GM18951 (cell line): ENCODE data around the gene CEACAM20.

Source experiments
- POLR2A ChIP-seq: IDR thresholded peaks from 4 replicates; pipeline ENCODE4 v1.6.1; 2011; ENCODE audit warnings: mild to moderate bottlenecking; ENCODE audit not compliant: insufficient read length, insufficient read depth; ENCODE audit errors: extremely low read depth
- in situ Hi-C: fragments of 300-500 bp; cut with MboI; formaldehyde crosslinking; loops from one replicate; pipeline ENCODE4 v1.12.0; 2022; ENCODE audit warnings: low sequenced_read_pairs, mixed read lengths, inconsistent platforms; ENCODE audit not compliant: unreplicated experiment

The CEACAM20 gene

GRCh38 chr19:44532819-44533218, 3.3 kb upstream of the CEACAM20 start:
- TF ChIP-seq POLR2A, result no peak
- in situ Hi-C loops, result no loop called here

GRCh38 chr19:44530777-44531176, 1.3 kb upstream of the CEACAM20 start:
- in situ Hi-C loops, result no loop called here
- no peak for TF ChIP-seq POLR2A

- TF ChIP-seq POLR2A, result no peak
- in situ Hi-C loops, result no loop called here
Observed at GRCh38 chr19:44527554-44527953, 1.9 kb downstream of the CEACAM20 start.

GRCh38 chr19:44525721-44526430, 3.6 kb downstream of the CEACAM20 start:
- no peak for TF ChIP-seq POLR2A
- in situ Hi-C loops, result no loop called here

- in situ Hi-C loops, result no loop called here
- TF ChIP-seq POLR2A, result no peak
Observed at GRCh38 chr19:44521370-44521769, 8.1 kb downstream of the CEACAM20 start.

- TF ChIP-seq POLR2A, result no peak
- in situ Hi-C loops, result no loop called here
Observed at GRCh38 chr19:44517146-44517545, 12.3 kb downstream of the CEACAM20 start.

GRCh38 chr19:44515907-44516306, 13.6 kb downstream of the CEACAM20 start:
- TF ChIP-seq POLR2A, result no peak
- in situ Hi-C loops, result no loop called here

- in situ Hi-C loops, result no loop called here
- TF ChIP-seq POLR2A, result no peak
Observed at GRCh38 chr19:44515031-44515430, 14.4 kb downstream of the CEACAM20 start.

GRCh38 chr19:44512326-44513298, 16.9 kb downstream of the CEACAM20 start:
- TF ChIP-seq POLR2A, result no peak
- in situ Hi-C loops, result no loop called here

- no peak for TF ChIP-seq POLR2A
- in situ Hi-C loops, result no loop called here
Observed at GRCh38 chr19:44509478-44509877, 20.0 kb downstream of the CEACAM20 start.

GRCh38 chr19:44499962-44500949, 29.2 kb downstream of the CEACAM20 start, which contains the start of gene ZNF180:
Gene ZNF180, minus strand, starts transcription at chr19:44500522. Its CDS starts 3,188 bp downstream, at chr19:44497334.
- in situ Hi-C loops, result no loop called here

GRCh38 chr19:44499559-44499958, 29.9 kb downstream of the CEACAM20 start:
- TF ChIP-seq POLR2A, result no peak
- in situ Hi-C loops, result no loop called here

More at GRCh38 chr19:44499962-44500949, 29.2 kb downstream of the CEACAM20 start, which contains the start of gene ZNF180:
- peak; percentile 74 for TF ChIP-seq POLR2A
